ENCODE data around the gene MAGI2. TPM values are rescaled to one million over a fixed set of nuclear protein-coding genes. Genes with fewer than 3 reads are reported as not detected.
"Not testable (repeated sequence)": the region's sequence is repeated elsewhere in the genome, so short reads cannot be mapped to it uniquely, and the experiment has no call there.

Gene MAGI2
- total RNA-seq, 4 donors from 2014 or later, result 7.8 to 44.7 (median 21.1) TPM

GRCh38 chr7:78013386-78013785 lies 1440.1 kb downstream of the MAGI2 start:
- WGBS, 2 donors (ENCODE audit: low coverage in 1 of 2), result 51 to 58% methylated on average over 3 of the region's 3 CpGs
- no peak overlapping the region for H3K27ac ChIP-seq
- no peak overlapping the region for H3K4me3 ChIP-seq
- no peaks in the 10 kb centered on the region for H3K27me3 ChIP-seq
- TF ChIP-seq POLR2A (IDR thresholded peaks at IDR 0.05) (no peak), POLR2AphosphoS5 (IDR thresholded peaks at IDR 0.05) (no peak), EP300 (IDR thresholded peaks at IDR 0.05) (no peak)
- TF ChIP-seq, protein P1, sequence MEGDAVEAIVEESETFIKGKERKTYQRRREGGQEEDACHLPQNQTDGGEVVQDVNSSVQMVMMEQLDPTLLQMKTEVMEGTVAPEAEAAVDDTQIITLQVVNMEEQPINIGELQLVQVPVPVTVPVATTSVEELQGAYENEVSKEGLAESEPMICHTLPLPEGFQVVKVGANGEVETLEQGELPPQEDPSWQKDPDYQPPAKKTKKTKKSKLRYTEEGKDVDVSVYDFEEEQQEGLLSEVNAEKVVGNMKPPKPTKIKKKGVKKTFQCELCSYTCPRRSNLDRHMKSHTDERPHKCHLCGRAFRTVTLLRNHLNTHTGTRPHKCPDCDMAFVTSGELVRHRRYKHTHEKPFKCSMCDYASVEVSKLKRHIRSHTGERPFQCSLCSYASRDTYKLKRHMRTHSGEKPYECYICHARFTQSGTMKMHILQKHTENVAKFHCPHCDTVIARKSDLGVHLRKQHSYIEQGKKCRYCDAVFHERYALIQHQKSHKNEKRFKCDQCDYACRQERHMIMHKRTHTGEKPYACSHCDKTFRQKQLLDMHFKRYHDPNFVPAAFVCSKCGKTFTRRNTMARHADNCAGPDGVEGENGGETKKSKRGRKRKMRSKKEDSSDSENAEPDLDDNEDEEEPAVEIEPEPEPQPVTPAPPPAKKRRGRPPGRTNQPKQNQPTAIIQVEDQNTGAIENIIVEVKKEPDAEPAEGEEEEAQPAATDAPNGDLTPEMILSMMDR (IDR thresholded peaks at IDR 0.05), result no peak
- H3K9me3 ChIP-seq, result no peaks in the 10 kb centered on the region
- ATAC-seq, result no peak
- peaks cover 4 to 20% (median 4%) of the 10 kb centered on the region in 3 donors for H3K4me1 ChIP-seq
- H3K36me3 ChIP-seq, result no peaks in the 10 kb centered on the region

DNA sequence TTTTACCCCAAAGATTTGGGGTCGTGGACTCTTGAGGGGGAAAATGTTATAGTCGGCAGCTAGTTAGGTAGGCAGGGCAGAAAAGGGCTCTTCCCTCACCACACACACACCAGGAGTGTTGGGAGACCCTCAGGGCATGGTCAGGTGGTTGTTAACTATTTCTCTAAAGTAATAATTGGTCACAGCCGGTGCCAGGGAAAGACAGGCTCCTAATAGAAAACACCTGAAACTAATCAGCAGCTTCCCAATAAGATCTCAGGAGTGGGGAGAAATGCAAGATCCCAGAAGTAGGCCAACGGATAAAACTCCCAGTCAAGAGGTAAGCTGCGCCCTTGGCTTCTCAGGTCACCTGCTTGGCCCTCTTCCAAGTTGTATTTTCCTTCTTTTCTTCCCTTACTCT lies 1441.8 kb downstream of the MAGI2 start:
- Histone ChIP-seq H3K9me3 (no peaks in the 10 kb centered on the region), H3K4me1 (peaks cover 0 to 5% (median 0%) of the 10 kb centered on the region in 3 donors), H3K27ac (no peak overlapping the region), H3K27me3 (no peaks in the 10 kb centered on the region), H3K36me3 (no peaks in the 10 kb centered on the region), H3K4me3 (no peak overlapping the region)
- no peak for ATAC-seq
- 54 to 72% methylated on average over 3 to 4 of the region's 5 CpGs for WGBS, 2 donors (ENCODE audit: low coverage in 1 of 2)
- TF ChIP-seq EP300 (IDR thresholded peaks at IDR 0.05), result no peak

DNA sequence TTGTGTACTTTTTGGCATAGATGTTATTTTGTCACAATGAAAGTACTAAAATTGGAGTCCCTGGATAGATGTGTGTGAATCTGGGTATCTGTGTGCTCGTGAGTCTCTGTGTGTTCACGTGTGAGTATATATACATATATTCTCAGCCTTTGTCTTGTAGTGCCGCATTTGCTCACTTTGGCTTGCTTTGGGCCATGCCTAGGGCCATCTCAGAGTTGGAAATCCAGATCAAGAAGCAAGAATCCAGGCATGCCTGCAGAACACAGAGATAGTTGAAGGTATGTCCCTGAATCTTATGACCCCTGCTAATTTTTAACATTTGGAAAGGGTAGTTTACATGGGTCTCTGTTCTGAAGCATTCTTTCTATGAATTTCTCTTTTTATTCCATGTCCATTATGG lies 1446.2 kb downstream of the MAGI2 start:
- no peaks in the 10 kb centered on the region for H3K27me3 ChIP-seq
- H3K4me1 ChIP-seq, result no peaks in the 10 kb centered on the region
- TF ChIP-seq POLR2AphosphoS5 (IDR thresholded peaks at IDR 0.05) (no peak), POLR2A (IDR thresholded peaks at IDR 0.05) (no peak), EP300 (IDR thresholded peaks at IDR 0.05) (no peak)
- TF ChIP-seq, protein P1 (IDR thresholded peaks at IDR 0.05), result no peak
- 63 to 90% methylated on average over 2 to 3 of the region's 3 CpGs for WGBS, 2 donors (ENCODE audit: low coverage in 1 of 2)
- no peaks in the 10 kb centered on the region for H3K9me3 ChIP-seq
- no peak overlapping the region for H3K27ac ChIP-seq
- no peaks in the 10 kb centered on the region for H3K36me3 ChIP-seq
- no peak for ATAC-seq
- no peak overlapping the region for H3K4me3 ChIP-seq

DNA sequence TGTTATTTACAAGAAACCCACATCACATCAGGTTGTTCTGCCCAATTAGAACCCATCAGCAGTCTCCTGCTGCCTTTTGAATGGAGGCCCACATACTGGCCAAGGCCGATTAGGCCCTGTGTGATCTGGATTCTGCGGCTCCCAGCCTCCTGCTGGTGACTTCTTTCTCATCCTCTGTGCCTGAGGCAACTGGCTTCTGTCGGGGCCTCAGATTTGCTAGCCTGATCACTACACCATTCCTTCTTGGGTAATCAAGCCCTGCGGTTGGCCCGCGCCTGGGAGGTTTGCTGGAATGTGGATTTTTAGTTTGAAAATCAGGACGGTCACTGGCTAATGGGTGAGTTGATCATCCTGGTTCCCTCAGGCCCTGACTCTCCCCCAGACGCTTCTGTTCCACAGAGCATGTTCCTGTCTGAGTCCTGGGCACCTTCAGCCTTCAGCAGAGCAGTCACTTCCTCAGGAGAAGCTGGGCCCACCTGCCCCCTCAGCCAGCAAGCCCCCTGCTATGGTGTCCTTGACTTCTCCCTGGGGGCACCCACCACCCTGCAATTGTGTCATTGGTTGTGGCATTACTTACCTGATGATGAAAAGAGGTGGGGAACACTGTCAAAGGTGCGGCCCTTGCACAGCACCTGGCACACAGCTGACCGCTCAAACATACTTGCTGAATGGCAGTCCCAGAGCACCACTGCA lies 1447.3 kb downstream of the MAGI2 start:
- Histone ChIP-seq H3K4me3 (no peak overlapping the region), H3K4me1 (no peaks in the 10 kb centered on the region), H3K9me3 (no peaks in the 10 kb centered on the region), H3K27ac (no peak overlapping the region), H3K27me3 (no peaks in the 10 kb centered on the region), H3K36me3 (no peaks in the 10 kb centered on the region)
- ATAC-seq, result no peak
- WGBS, 2 donors (ENCODE audit: low coverage in 1 of 2), result 87 to 100% methylated on average over 3 to 5 of the region's 10 CpGs
- no peak for TF ChIP-seq POLR2AphosphoS5 (IDR thresholded peaks at IDR 0.05)
- no peak for TF ChIP-seq POLR2A (IDR thresholded peaks at IDR 0.05)
- TF ChIP-seq EP300 (IDR thresholded peaks at IDR 0.05), result no peak
- TF ChIP-seq, protein P1 (IDR thresholded peaks at IDR 0.05), result no peak

- Histone ChIP-seq H3K36me3 (no peaks in the 10 kb centered on the region), H3K4me3 (no peak overlapping the region), H3K27ac (no peak overlapping the region), H3K9me3 (no peaks in the 10 kb centered on the region), H3K27me3 (no peaks in the 10 kb centered on the region), H3K4me1 (no peaks in the 10 kb centered on the region)
- ATAC-seq, result no peak
- 77 to 94% methylated on average over 3 of the region's 4 CpGs for WGBS, 2 donors (ENCODE audit: low coverage in 1 of 2)
- TF ChIP-seq POLR2AphosphoS5 (IDR thresholded peaks at IDR 0.05) (no peak), EP300 (IDR thresholded peaks at IDR 0.05) (no peak)
These were observed 1450.8 kb downstream of the MAGI2 start for GRCh38 chr7:78002715-78003114.

- Histone ChIP-seq H3K4me1 (no peaks in the 10 kb centered on the region), H3K27me3 (no peaks in the 10 kb centered on the region), H3K36me3 (no peaks in the 10 kb centered on the region), H3K4me3 (no peak overlapping the region), H3K27ac (no peak overlapping the region), H3K9me3 (no peaks in the 10 kb centered on the region)
- TF ChIP-seq POLR2A (IDR thresholded peaks at IDR 0.05) (no peak), POLR2AphosphoS5 (IDR thresholded peaks at IDR 0.05) (no peak), EP300 (IDR thresholded peaks at IDR 0.05) (no peak)
- TF ChIP-seq, protein P1 (IDR thresholded peaks at IDR 0.05), result no peak
- 14 to 57% methylated on average over 1 to 3 of the region's 3 CpGs for WGBS, 2 donors (ENCODE audit: low coverage in 1 of 2)
- no peak for ATAC-seq
These were observed 1451.4 kb downstream of the MAGI2 start for GRCh38 chr7:78002021-78002420.

DNA sequence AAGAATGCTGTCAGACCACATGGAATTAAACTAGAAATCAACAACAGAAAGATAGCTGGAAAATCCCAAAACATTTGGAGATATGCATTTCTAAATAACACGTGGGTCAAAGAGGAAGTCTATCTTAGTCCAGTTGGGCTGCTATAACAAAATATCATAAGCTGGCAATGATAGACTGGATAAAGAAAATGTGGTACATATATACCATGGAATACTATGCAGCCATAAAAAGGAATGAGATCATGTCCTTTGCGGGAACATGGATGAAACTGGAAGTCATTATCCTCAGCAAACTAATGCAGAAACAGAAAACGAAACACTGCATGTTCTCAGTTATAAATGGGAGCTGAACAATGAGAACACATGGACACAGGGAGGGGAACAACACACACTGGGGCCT lies 1454.3 kb downstream of the MAGI2 start:
- not testable (repeated sequence) for H3K9me3 ChIP-seq, H3K27ac ChIP-seq, ATAC-seq, H3K4me1 ChIP-seq, H3K4me3 ChIP-seq, H3K36me3 ChIP-seq, H3K27me3 ChIP-seq
- WGBS, 2 donors (ENCODE audit: low coverage in 1 of 2), result 66 to 80% methylated on average over 3 of the region's 3 CpGs
